ENCODE data around the gene ARID1B. TPM values are rescaled to one million over a fixed set of nuclear protein-coding genes. Genes with fewer than 3 reads are reported as not detected.

ARID1B gene
- total and polyA plus RNA-seq, 7 donors: 8.1 to 61.1 (median 53.1) TPM

DNA sequence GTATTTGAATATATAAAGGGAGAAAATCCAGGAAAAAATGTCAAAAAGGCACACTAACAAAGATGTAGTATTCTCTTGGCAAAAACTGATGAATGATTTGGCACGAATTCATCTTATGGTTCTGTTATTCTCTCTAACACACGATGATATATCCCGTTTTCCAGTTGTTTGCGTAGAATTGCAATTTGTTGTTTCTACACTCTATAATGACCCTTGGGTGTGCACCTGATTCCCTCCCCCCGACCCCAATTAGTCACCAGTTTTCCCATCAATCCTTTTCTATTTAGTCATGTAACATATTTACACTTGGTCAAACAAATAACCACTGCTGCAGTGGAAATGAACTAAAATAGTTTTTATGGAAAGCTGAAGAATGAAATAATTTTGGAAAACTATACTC is 1.5 kb upstream of the ARID1B start:
- 27 to 46% (median 35%) methylated on average over 5 of the region's 5 CpGs for WGBS, 3 donors
- intact Hi-C loops (cut with DNase I): loop anchor here (1.0 to 5.0 kb wide), 4 partner anchors 55 to 213 kb away; no protein-coding TSS in a partner anchor
- Histone ChIP-seq H3K4me1 (peaks cover 28% of the 10 kb centered on the region), H3K4me3 (peak overlapping the region; percentile 84), H3K27ac (peak overlapping the region; percentile 99), H3K36me3 (ENCODE audit: insufficient read depth in 1 of 2, low read depth in 1 of 2) (no peaks in the 10 kb centered on the region), H3K27me3 (ENCODE audit: insufficient read depth in 3 of 3, low read length in 2 of 3) (no peaks in the 10 kb centered on the region), H3K9me3 (no peaks in the 10 kb centered on the region)
- TF ChIP-seq, protein P1, sequence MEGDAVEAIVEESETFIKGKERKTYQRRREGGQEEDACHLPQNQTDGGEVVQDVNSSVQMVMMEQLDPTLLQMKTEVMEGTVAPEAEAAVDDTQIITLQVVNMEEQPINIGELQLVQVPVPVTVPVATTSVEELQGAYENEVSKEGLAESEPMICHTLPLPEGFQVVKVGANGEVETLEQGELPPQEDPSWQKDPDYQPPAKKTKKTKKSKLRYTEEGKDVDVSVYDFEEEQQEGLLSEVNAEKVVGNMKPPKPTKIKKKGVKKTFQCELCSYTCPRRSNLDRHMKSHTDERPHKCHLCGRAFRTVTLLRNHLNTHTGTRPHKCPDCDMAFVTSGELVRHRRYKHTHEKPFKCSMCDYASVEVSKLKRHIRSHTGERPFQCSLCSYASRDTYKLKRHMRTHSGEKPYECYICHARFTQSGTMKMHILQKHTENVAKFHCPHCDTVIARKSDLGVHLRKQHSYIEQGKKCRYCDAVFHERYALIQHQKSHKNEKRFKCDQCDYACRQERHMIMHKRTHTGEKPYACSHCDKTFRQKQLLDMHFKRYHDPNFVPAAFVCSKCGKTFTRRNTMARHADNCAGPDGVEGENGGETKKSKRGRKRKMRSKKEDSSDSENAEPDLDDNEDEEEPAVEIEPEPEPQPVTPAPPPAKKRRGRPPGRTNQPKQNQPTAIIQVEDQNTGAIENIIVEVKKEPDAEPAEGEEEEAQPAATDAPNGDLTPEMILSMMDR (IDR thresholded peaks at IDR 0.05): no peak
- DNase-seq (no peak), ATAC-seq (no peak)

DNA sequence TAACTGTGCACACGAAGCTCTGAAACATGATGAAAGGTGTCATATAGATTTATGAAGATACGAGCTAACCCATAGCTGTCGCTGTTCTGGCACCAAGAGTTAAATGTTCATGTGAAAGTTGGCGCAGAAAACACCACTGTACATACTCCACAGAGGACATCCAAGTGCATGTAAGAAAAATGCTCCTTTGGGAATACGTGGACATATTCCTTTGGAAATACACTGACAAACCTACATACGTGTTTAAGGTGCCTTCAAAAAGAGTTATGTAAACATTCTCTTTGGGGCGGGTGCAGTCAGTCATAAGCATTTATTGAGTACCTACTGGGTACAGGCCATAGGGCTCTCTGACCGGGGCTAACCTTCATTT is 723 bp upstream of the ARID1B start:
- 0 to 3% (median 1%) methylated on average over 8 of the region's 8 CpGs for WGBS, 3 donors
- no peak for ATAC-seq
- intact Hi-C loops (cut with DNase I): loop anchor here (1.0 to 5.0 kb wide), 3 partner anchors 56 to 214 kb away; no protein-coding TSS in a partner anchor

DNA sequence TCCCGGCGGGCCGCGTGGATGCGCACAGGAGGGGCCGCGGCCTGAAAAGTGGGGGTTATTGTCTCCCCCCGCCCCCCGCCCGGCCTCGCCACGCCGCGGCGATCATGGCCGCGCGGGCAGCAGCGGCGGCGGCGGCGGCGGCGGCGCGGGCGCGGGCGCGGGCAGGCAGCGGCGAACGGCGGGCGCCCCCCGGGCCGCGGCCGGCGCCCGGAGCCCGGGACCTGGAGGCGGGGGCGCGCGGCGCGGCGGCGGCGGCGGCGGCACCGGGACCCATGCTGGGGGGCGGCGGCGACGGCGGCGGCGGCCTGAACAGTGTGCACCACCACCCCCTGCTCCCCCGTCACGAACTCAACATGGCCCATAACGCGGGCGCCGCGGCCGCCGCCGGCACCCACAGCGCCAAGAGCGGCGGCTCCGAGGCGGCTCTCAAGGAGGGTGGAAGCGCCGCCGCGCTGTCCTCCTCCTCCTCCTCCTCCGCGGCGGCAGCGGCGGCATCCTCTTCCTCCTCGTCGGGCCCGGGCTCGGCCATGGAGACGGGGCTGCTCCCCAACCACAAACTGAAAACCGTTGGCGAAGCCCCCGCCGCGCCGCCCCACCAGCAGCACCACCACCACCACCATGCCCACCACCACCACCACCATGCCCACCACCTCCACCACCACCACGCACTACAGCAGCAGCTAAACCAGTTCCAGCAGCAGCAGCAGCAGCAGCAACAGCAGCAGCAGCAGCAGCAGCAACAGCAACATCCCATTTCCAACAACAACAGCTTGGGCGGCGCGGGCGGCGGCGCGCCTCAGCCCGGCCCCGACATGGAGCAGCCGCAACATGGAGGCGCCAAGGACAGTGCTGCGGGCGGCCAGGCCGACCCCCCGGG is 637 bp downstream of the ARID1B start:
- intact Hi-C loops (cut with DNase I): loop anchor here (1.0 to 5.0 kb wide), 3 partner anchors 57 to 216 kb away; no protein-coding TSS in a partner anchor
- Histone ChIP-seq H3K4me3 (peak overlapping the region; percentile 84), H3K27me3 (ENCODE audit: insufficient read depth in 3 of 3, low read length in 2 of 3) (no peaks in the 10 kb centered on the region), H3K4me1 (peaks cover 42% of the 10 kb centered on the region), H3K27ac (peak overlapping the region; percentile 99), H3K9me3 (no peaks in the 10 kb centered on the region), H3K36me3 (ENCODE audit: insufficient read depth in 1 of 2, low read depth in 1 of 2) (no peaks in the 10 kb centered on the region)
- peak; percentile 57 to 79 for DNase-seq
- peak; percentile 39 to 56 (median 43) for ATAC-seq
- TF ChIP-seq, protein P1 (IDR thresholded peaks at IDR 0.05): no peak
- 0 to 1% (median 1%) methylated on average over 25 to 110 of the region's 113 CpGs for WGBS, 3 donors

More for the DNA sequence above, 723 bp upstream of the ARID1B start:
- H3K4me3 ChIP-seq: peak overlapping the region; percentile 84
- TF ChIP-seq, protein P1 (IDR thresholded peaks at IDR 0.05): no peak
- peak overlapping the region; percentile 99 for H3K27ac ChIP-seq
- no peaks in the 10 kb centered on the region for H3K9me3 ChIP-seq
- peaks cover 35% of the 10 kb centered on the region for H3K4me1 ChIP-seq
- H3K36me3 ChIP-seq (ENCODE audit: insufficient read depth in 1 of 2, low read depth in 1 of 2): no peaks in the 10 kb centered on the region
- no peaks in the 10 kb centered on the region for H3K27me3 ChIP-seq (ENCODE audit: insufficient read depth in 3 of 3, low read length in 2 of 3)
- DNase-seq: no peak

DNA sequence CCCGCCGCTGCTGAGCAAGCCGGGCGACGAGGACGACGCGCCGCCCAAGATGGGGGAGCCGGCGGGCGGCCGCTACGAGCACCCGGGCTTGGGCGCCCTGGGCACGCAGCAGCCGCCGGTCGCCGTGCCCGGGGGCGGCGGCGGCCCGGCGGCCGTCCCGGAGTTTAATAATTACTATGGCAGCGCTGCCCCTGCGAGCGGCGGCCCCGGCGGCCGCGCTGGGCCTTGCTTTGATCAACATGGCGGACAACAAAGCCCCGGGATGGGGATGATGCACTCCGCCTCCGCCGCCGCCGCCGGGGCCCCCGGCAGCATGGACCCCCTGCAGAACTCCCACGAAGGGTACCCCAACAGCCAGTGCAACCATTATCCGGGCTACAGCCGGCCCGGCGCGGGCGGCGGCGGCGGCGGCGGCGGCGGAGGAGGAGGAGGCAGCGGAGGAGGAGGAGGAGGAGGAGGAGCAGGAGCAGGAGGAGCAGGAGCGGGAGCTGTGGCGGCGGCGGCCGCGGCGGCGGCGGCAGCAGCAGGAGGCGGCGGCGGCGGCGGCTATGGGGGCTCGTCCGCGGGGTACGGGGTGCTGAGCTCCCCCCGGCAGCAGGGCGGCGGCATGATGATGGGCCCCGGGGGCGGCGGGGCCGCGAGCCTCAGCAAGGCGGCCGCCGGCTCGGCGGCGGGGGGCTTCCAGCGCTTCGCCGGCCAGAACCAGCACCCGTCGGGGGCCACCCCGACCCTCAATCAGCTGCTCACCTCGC is 1.5 kb downstream of the ARID1B start:
- ATAC-seq (peak in 1 of 4 donors; percentile 8), DNase-seq (peak; percentile 42 to 75)
- Histone ChIP-seq H3K27me3 (ENCODE audit: insufficient read depth in 3 of 3, low read length in 2 of 3) (no peaks in the 10 kb centered on the region), H3K4me3 (peak overlapping the region; percentile 76), H3K27ac (peak overlapping the region; percentile 94), H3K4me1 (peaks cover 49% of the 10 kb centered on the region), H3K9me3 (no peaks in the 10 kb centered on the region), H3K36me3 (ENCODE audit: insufficient read depth in 1 of 2, low read depth in 1 of 2) (no peaks in the 10 kb centered on the region)
- 0% methylated on average over 29 to 90 of the region's 100 CpGs for WGBS, 3 donors
- intact Hi-C loops (cut with DNase I): loop anchor here (1.0 to 5.0 kb wide), 2 partner anchors 70 to 216 kb away; no protein-coding TSS in a partner anchor
- TF ChIP-seq, protein P1 (IDR thresholded peaks at IDR 0.05): no peak
